PFSK-1 (cell line): Measurements from ENCODE around the gene DAPK1.

Source experiments
- SIN3A ChIP-seq: IDR thresholded peaks from 2 replicates; pipeline ENCODE4 v1.6.1; 2012; ENCODE audit warnings: mild to moderate bottlenecking, low read length, moderate library complexity, borderline replicate concordance; ENCODE audit not compliant: insufficient read depth
- TAF1 ChIP-seq: IDR thresholded peaks from 2 replicates; pipeline ENCODE4 v1.6.1; 2012; ENCODE audit warnings: low read length, control low read depth, borderline replicate concordance; ENCODE audit not compliant: insufficient read depth
- TF ChIP-seq, protein P1 (sequence below), 2 experiments: IDR thresholded peaks; 2 replicates each; pipeline versions ENCODE4 v1.6.1 to v1.8.0; 2011 to 2012; ENCODE audit warnings: low read depth in 2 of 2, low read length in 2 of 2, control low read depth in 1 of 2, inconsistent platforms in 1 of 2, mild to moderate bottlenecking in 1 of 2, moderate library complexity in 1 of 2; ENCODE audit not compliant: insufficient read depth in 1 of 2

DNA sequence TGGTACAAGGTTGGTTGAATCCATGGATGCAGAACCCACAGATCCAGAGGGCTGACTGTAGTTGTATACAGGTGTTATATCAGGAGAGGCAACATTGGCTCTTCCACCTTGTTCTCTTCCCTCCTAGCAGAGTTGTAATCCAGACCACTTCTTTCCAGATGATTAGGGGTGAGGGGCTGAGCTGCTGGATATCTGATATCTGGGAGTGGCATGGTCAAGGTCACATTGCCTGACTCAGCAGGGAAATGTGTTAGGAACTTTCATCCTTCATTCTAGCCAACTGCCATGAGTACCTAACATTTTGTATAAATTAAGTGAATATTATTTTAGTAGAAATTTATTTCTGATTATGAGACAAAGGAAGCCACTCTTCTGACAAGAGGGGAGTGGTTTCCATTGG lies 7.3 kb downstream of the DAPK1 start:
- TF ChIP-seq, protein P1, sequence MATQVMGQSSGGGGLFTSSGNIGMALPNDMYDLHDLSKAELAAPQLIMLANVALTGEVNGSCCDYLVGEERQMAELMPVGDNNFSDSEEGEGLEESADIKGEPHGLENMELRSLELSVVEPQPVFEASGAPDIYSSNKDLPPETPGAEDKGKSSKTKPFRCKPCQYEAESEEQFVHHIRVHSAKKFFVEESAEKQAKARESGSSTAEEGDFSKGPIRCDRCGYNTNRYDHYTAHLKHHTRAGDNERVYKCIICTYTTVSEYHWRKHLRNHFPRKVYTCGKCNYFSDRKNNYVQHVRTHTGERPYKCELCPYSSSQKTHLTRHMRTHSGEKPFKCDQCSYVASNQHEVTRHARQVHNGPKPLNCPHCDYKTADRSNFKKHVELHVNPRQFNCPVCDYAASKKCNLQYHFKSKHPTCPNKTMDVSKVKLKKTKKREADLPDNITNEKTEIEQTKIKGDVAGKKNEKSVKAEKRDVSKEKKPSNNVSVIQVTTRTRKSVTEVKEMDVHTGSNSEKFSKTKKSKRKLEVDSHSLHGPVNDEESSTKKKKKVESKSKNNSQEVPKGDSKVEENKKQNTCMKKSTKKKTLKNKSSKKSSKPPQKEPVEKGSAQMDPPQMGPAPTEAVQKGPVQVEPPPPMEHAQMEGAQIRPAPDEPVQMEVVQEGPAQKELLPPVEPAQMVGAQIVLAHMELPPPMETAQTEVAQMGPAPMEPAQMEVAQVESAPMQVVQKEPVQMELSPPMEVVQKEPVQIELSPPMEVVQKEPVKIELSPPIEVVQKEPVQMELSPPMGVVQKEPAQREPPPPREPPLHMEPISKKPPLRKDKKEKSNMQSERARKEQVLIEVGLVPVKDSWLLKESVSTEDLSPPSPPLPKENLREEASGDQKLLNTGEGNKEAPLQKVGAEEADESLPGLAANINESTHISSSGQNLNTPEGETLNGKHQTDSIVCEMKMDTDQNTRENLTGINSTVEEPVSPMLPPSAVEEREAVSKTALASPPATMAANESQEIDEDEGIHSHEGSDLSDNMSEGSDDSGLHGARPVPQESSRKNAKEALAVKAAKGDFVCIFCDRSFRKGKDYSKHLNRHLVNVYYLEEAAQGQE (IDR thresholded peaks at IDR 0.05; ENCODE audit: insufficient read depth in 1 of 2, low read depth in 2 of 2, low read length in 2 of 2), result no peak
- no peak for TF ChIP-seq TAF1
- TF ChIP-seq SIN3A, result no peak
